Measurements from ENCODE around the gene ARPC5. TPM values are rescaled to one million over a fixed set of nuclear protein-coding genes. Genes with fewer than 3 reads are reported as not detected.

ARPC5 gene
- total RNA-seq, 1 experiment from 2014 or later, result 568 TPM

DNA sequence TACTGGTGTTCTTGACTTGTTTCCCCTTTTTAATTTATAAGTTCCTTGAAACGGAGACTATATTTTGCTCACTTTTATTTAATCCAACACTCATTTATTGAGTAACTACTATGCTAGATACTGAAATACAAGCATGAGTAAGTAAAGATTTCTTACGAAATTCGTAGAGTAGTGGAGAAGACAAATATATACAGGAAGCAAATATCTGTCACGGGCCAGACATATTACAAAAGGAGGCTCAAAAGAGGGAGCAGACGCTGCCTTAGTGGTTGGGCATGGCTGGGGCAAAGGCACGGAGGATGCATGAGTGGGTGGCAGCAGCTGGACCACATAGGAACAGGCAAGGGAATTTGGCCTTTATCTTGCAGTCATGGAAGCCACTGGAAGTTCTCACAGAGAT lies 52.1 kb downstream of the ARPC5 start:
- H3K36me3 ChIP-seq, result no peaks in the 10 kb centered on the region
- DNase-seq (ENCODE audit: low read depth in 1 of 2, low spot score in 2 of 2), result no peak
- no peaks in the 10 kb centered on the region for H3K27me3 ChIP-seq (replicated peaks)
- H3K9me3 ChIP-seq (replicated peaks), result no peaks in the 10 kb centered on the region
- no peaks in the 10 kb centered on the region for H3K4me1 ChIP-seq (replicated peaks)
- no peak overlapping the region for H3K4me3 ChIP-seq
- H3K27ac ChIP-seq, result no peak overlapping the region

DNA sequence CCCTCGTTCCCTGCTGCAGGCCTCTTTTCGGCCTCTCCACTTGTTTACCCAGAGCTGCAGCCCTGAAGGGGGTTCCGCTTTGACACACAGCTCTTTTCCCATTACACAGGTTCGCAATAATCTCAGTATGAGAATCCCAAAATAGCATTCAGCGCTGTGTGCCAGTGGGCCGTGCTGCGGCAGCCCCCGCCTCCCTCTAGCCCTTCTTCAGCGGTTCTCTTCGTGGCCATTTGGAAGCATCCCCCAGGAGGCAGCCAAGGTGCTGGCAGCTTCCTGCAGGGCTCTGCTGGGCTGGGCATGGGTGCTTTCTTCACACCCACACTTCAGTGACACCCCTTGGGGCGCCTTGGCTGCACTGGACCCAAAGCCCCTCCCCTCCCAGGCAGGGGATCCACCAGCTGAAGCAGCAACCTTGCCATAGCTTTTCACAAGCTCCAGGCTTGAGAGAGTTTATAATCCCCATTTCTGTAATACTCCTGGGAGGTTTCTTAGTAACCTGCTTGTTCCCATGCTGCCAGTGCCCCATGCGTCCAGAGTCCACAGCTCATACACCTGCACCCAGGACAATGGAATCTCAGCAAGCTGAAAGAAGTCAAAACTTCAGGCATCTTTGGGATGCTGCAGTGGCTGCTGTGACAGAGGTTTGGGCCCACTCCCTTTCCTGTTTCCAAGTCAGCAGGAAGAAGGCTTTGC lies 53.4 kb downstream of the ARPC5 start:
- no peaks in the 10 kb centered on the region for H3K4me1 ChIP-seq (replicated peaks)
- no peaks in the 10 kb centered on the region for H3K36me3 ChIP-seq
- H3K9me3 ChIP-seq (replicated peaks), result no peaks in the 10 kb centered on the region
- H3K4me3 ChIP-seq, result no peak overlapping the region
- no peak overlapping the region for H3K27ac ChIP-seq
- H3K27me3 ChIP-seq (replicated peaks), result no peaks in the 10 kb centered on the region
- DNase-seq (ENCODE audit: low read depth in 1 of 2, low spot score in 2 of 2), result no peak

DNA sequence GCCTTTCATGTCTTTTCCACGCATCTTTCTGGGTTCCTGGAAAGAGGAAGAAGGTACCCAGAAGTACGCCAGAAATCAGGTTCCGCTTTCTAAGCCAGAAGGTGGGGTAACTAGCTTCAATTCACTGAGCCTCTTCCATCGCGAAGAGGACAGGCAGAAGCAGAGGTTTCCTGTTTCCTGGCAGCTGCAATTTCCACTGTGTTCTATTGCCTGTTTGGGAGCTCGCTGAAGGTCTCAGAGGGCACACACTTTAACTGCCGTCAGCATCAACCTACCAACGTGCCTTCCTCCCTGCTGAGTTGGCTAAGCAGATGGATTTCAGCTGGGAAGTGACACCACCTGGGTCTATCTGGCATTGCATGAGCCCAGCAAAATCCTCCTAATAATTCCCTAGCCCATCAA lies 55.3 kb downstream of the ARPC5 start:
- Histone ChIP-seq H3K9me3 (replicated peaks) (no peaks in the 10 kb centered on the region), H3K4me1 (replicated peaks) (no peaks in the 10 kb centered on the region), H3K27ac (no peak overlapping the region), H3K4me3 (no peak overlapping the region), H3K27me3 (replicated peaks) (no peaks in the 10 kb centered on the region), H3K36me3 (no peaks in the 10 kb centered on the region)
- no peak for DNase-seq (ENCODE audit: low read depth in 1 of 2, low spot score in 2 of 2)

DNA sequence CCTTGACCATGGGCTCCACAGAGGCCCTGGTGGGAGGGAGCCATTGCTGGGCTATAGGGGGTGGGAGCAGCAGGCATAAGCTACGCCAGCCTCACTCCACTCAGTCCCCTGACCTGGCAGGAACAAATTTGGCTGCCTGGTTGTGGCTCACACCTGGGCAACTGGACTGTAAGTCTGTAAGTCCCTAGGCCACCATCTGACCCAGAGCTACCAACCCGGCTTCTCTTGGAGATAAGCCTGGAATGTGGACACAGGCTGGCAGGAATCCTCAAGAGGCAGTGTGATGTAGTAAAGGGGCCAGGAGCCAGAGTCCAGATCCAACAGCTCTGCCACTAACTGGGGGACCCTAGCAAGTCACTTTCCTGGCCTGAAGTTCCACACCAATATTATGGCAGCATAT lies 56.7 kb downstream of the ARPC5 start:
- Histone ChIP-seq H3K27ac (no peak overlapping the region), H3K27me3 (replicated peaks) (no peaks in the 10 kb centered on the region)
- DNase-seq (ENCODE audit: low read depth in 1 of 2, low spot score in 2 of 2), result no peak

DNA sequence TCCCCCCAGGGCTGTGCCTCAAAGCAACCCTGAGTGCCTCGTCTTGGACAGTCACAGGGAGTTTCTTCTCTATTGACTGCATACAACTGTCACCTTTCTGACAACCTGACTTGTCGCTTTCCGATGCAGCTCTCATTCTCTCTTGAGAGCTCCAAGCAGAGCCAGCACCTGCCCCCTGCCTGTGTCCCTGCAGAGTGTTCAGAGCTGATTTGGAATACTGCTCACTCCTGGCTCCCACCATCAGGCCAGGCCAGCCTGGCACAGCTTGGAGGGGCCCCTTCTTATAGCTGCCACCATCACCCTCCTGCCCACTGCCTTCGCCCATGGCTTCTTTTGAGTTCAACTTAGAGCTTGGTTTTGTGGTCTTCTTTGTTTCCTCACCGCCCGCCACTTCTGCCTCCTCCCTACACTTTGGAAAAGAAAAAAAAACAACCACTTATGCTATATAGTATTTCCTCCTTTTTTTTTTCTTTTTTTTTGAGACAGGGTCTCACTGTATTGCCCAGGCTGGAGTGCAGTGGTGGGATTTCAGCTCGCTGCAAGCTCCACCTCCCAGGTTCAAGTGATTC lies 57.6 kb downstream of the ARPC5 start:
- no peak for DNase-seq (ENCODE audit: low read depth in 1 of 2, low spot score in 2 of 2)
- Histone ChIP-seq H3K4me3 (no peak overlapping the region), H3K27ac (no peak overlapping the region), H3K36me3 (no peaks in the 10 kb centered on the region), H3K9me3 (replicated peaks) (no peaks in the 10 kb centered on the region), H3K27me3 (replicated peaks) (no peaks in the 10 kb centered on the region), H3K4me1 (replicated peaks) (no peaks in the 10 kb centered on the region)

More for the DNA sequence above, 56.7 kb downstream of the ARPC5 start:
- no peaks in the 10 kb centered on the region for H3K4me1 ChIP-seq (replicated peaks)
- no peaks in the 10 kb centered on the region for H3K9me3 ChIP-seq (replicated peaks)
- H3K36me3 ChIP-seq, result no peaks in the 10 kb centered on the region
- H3K4me3 ChIP-seq, result no peak overlapping the region

DNA sequence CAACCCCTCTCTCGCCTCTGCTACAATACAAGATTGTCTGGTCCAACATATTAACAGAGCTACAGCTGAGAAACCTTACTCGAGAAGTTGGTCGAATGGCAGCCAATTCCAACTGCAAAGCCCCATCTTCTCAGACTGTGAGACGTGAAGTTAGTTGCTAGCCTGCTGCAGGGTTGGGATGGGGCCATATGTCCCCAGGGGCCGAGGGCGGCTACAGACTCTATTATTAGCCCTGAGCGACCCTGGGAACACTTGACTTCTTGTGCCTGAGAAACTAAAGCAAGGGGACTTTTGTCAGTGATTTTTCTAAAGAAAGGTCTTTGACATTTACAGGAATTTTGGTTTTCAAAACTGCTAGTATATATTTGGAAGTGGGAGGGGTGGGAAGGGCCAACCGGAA lies 59.0 kb downstream of the ARPC5 start:
- Histone ChIP-seq H3K27me3 (replicated peaks) (no peaks in the 10 kb centered on the region), H3K4me1 (replicated peaks) (no peaks in the 10 kb centered on the region)

DNA sequence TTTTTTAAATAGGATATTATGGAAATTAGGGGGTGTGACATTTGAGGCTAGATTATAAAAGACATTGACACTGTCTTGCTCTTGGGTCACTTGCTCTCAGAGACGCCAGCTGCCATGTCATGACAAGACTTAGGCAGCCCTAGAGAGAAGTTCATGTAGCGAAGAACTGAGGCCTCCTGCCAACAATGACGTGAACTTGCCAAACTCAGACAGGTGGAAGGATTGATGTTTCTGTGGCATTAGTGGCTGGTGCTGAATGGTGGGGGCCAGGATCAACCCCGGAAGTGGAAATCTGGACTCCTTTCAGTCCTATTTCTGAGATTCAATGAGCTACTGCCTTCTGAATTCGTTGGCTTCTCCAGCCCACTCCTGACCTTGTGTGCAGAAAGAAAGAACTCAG lies 60.0 kb downstream of the ARPC5 start:
- Histone ChIP-seq H3K27me3 (replicated peaks) (no peaks in the 10 kb centered on the region), H3K9me3 (replicated peaks) (no peaks in the 10 kb centered on the region), H3K27ac (no peak overlapping the region), H3K4me3 (no peak overlapping the region), H3K4me1 (replicated peaks) (no peaks in the 10 kb centered on the region), H3K36me3 (no peaks in the 10 kb centered on the region)
- DNase-seq (ENCODE audit: low read depth in 1 of 2, low spot score in 2 of 2), result no peak

More for the DNA sequence above, 59.0 kb downstream of the ARPC5 start:
- Histone ChIP-seq H3K4me3 (no peak overlapping the region), H3K9me3 (replicated peaks) (no peaks in the 10 kb centered on the region), H3K27ac (no peak overlapping the region), H3K36me3 (no peaks in the 10 kb centered on the region)
- no peak for DNase-seq (ENCODE audit: low read depth in 1 of 2, low spot score in 2 of 2)

DNA sequence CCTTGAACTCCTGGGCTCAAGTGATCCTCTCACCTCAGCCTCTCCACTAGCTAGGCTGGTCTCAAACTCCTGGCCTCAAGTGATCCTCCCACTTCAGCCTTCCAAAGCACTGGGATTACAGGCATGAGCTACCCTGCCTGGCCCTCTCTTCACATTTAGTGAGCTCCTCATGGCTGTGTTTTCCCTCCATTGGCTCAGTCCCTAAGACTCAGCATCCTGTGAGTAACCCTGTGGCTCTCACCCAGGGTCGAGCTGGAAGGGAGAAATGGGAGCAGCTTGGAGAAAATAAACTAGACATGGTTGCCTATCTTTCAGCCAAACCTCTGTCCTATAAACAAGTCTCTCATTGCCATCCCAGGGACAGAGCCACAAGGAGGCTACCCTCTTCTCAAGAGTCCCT lies 62.9 kb downstream of the ARPC5 start:
- DNase-seq (ENCODE audit: low read depth in 1 of 2, low spot score in 2 of 2), result no peak
- H3K36me3 ChIP-seq, result no peaks in the 10 kb centered on the region
- no peak overlapping the region for H3K4me3 ChIP-seq

DNA sequence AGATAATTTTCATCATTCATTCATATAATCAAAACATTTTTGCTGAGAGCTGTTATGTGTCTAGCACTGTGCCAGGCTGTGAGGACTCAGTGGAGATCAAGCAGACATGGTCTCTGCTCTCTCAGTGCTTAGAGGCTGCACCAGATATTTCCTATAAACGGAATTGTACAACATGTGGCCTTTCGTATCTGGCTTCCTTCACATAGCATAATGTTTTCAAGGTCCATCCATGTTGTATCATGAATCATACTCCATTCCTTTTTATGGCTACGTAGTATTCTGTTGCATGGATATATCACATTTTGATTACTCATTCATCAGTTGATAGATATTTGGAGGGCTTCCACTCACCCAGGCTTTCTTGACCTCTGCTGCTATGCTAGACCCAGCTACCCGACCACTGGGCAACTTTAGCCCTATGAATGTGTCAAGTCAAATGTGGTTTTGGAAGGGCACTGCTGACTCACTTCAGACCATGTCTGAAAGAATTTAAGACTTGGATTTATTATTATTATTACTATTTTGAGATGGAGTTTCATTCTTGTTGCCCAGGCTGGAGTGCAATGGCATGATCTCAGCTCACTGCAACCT lies 63.8 kb downstream of the ARPC5 start:
- no peak for DNase-seq (ENCODE audit: low read depth in 1 of 2, low spot score in 2 of 2)
- no peak overlapping the region for H3K4me3 ChIP-seq
- H3K27me3 ChIP-seq (replicated peaks), result no peaks in the 10 kb centered on the region
- H3K27ac ChIP-seq, result no peak overlapping the region
- H3K4me1 ChIP-seq (replicated peaks), result 0 out of 2 replicates have a peak, but pooled peaks cover 8% of the 10 kb centered on the region
- H3K36me3 ChIP-seq, result no peaks in the 10 kb centered on the region
- H3K9me3 ChIP-seq (replicated peaks), result no peaks in the 10 kb centered on the region

More for the DNA sequence above, 62.9 kb downstream of the ARPC5 start:
- 0 out of 2 replicates have a peak, but pooled peaks cover 8% of the 10 kb centered on the region for H3K4me1 ChIP-seq (replicated peaks)
- no peak overlapping the region for H3K27ac ChIP-seq
- no peaks in the 10 kb centered on the region for H3K9me3 ChIP-seq (replicated peaks)
- H3K27me3 ChIP-seq (replicated peaks), result no peaks in the 10 kb centered on the region

Other genes with a start within 250 kb of the ARPC5 start
- gene NMNAT2, start 217.4 kb downstream of the ARPC5 start, total RNA-seq (2014; rRNA removed; shearing (Covaris generic)), result 0.50 and 0.60 TPM in 2 replicates
- 5.9 and 21.0 TPM in 2 replicates for gene SMG7, start 163.3 kb downstream of the ARPC5 start, total RNA-seq (2014; rRNA removed; shearing (Covaris generic))
- 0.24 TPM in 1 of 2 replicates, not detected in the other for gene NCF2, start 45.3 kb downstream of the ARPC5 start, total RNA-seq (2014; rRNA removed; shearing (Covaris generic))
- not detected in 2 replicates for gene APOBEC4, start 17.5 kb upstream of the ARPC5 start, total RNA-seq (2014; rRNA removed; shearing (Covaris generic))
- 23.2 and 28.2 TPM in 2 replicates for gene RGL1, start 169.3 kb upstream of the ARPC5 start, total RNA-seq (2014; rRNA removed; shearing (Covaris generic))